Breast epithelium (tissue), 3 donors: ENCODE measurements around the gene ARHGAP26.

Source experiments
- POLR2A ChIP-seq: fragments of 450-650 bp; IDR thresholded peaks from one replicate; pipeline ENCODE4 v1.6.1; 2016; ENCODE audit warnings: antibody characterized with exemption, mild to moderate bottlenecking, moderate library complexity
- TF ChIP-seq, protein P1 (sequence below), 3 donors: fragments of 450-650 bp; IDR thresholded peaks; one replicate each; pipeline ENCODE4 v1.5.1; 2016 to 2017; ENCODE audit warnings: antibody characterized with exemption in 3 of 3, mild to moderate bottlenecking in 3 of 3, moderate library complexity in 3 of 3

DNA sequence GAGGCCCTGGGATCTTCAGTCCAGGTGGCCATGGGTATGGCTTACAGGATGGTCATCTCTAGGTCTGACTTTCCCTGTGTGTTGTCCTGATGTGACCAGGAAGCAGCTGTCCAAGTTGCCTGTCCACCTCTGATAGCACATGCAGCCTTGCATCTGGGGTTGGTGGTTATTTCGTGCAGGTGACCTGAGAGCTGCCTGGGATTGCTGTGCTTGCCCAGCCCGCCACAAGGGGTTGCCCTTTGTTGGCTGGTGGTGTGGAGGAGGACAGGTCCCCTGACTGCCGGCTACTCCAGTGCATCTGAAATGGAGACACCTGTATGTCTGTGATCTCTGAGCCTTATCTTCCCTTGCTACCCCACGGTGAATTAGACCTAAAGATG lies 212.6 kb downstream of the ARHGAP26 start:
- no peak for TF ChIP-seq POLR2A
- TF ChIP-seq, protein P1, sequence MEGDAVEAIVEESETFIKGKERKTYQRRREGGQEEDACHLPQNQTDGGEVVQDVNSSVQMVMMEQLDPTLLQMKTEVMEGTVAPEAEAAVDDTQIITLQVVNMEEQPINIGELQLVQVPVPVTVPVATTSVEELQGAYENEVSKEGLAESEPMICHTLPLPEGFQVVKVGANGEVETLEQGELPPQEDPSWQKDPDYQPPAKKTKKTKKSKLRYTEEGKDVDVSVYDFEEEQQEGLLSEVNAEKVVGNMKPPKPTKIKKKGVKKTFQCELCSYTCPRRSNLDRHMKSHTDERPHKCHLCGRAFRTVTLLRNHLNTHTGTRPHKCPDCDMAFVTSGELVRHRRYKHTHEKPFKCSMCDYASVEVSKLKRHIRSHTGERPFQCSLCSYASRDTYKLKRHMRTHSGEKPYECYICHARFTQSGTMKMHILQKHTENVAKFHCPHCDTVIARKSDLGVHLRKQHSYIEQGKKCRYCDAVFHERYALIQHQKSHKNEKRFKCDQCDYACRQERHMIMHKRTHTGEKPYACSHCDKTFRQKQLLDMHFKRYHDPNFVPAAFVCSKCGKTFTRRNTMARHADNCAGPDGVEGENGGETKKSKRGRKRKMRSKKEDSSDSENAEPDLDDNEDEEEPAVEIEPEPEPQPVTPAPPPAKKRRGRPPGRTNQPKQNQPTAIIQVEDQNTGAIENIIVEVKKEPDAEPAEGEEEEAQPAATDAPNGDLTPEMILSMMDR (IDR thresholded peaks at IDR 0.05) = no peak
